ENCODE data around the gene LSM6.

- TF ChIP-seq, protein P1, sequence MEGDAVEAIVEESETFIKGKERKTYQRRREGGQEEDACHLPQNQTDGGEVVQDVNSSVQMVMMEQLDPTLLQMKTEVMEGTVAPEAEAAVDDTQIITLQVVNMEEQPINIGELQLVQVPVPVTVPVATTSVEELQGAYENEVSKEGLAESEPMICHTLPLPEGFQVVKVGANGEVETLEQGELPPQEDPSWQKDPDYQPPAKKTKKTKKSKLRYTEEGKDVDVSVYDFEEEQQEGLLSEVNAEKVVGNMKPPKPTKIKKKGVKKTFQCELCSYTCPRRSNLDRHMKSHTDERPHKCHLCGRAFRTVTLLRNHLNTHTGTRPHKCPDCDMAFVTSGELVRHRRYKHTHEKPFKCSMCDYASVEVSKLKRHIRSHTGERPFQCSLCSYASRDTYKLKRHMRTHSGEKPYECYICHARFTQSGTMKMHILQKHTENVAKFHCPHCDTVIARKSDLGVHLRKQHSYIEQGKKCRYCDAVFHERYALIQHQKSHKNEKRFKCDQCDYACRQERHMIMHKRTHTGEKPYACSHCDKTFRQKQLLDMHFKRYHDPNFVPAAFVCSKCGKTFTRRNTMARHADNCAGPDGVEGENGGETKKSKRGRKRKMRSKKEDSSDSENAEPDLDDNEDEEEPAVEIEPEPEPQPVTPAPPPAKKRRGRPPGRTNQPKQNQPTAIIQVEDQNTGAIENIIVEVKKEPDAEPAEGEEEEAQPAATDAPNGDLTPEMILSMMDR (IDR thresholded peaks at IDR 0.05 in 4 of 5, conservative IDR thresholded peaks at IDR 0.05 in 1 of 5), result no peak
- TF ChIP-seq POLR2A (IDR thresholded peaks at IDR 0.05), result no peak
Measured at GRCh38 chr4:146134761-146135445, 40.6 kb upstream of the LSM6 start.
